ENCODE measurements around the gene KIAA0753. TPM values are rescaled to one million over a fixed set of nuclear protein-coding genes. Genes with fewer than 3 reads are reported as not detected.
"Not testable (repeated sequence)": the region's sequence is repeated elsewhere in the genome, so short reads cannot be mapped to it uniquely, and the experiment has no call there.

The KIAA0753 gene
- polyA plus RNA-seq, 4 donors: 28.7 to 39.7 (median 37.6) TPM

- DNase-seq (ENCODE audit: low read depth in 4 of 4, low spot score in 3 of 4): no peak
Observed at GRCh38 chr17:6573982-6574686, 66.4 kb downstream of the KIAA0753 start.

- DNase-seq (ENCODE audit: low read depth in 4 of 4, low spot score in 3 of 4): not testable (repeated sequence)
Observed at GRCh38 chr17:6573495-6573894, 67.0 kb downstream of the KIAA0753 start.

GRCh38 chr17:6572972-6573370 is 67.5 kb downstream of the KIAA0753 start:
- no peak for DNase-seq (ENCODE audit: low read depth in 4 of 4, low spot score in 3 of 4)

- DNase-seq (ENCODE audit: low read depth in 4 of 4, low spot score in 3 of 4): no peak
Observed at GRCh38 chr17:6571452-6571781, 69.1 kb downstream of the KIAA0753 start.

- DNase-seq (ENCODE audit: low read depth in 4 of 4, low spot score in 3 of 4): no peak
Observed at GRCh38 chr17:6570731-6571451, 69.6 kb downstream of the KIAA0753 start.

GRCh38 chr17:6569370-6570285 is 70.9 kb downstream of the KIAA0753 start:
- DNase-seq (ENCODE audit: low read depth in 4 of 4, low spot score in 3 of 4): no peak

- no peak for DNase-seq (ENCODE audit: low read depth in 4 of 4, low spot score in 3 of 4)
Observed at GRCh38 chr17:6568184-6568758, 72.2 kb downstream of the KIAA0753 start.

- DNase-seq (ENCODE audit: low read depth in 4 of 4, low spot score in 3 of 4): no peak
Observed at GRCh38 chr17:6567528-6568183, 72.9 kb downstream of the KIAA0753 start.

GRCh38 chr17:6561446-6561845 is 79.1 kb downstream of the KIAA0753 start:
- DNase-seq (ENCODE audit: low read depth in 4 of 4, low spot score in 3 of 4): no peak

- DNase-seq (ENCODE audit: low read depth in 4 of 4, low spot score in 3 of 4): no peak
Observed at GRCh38 chr17:6560496-6560895, 80.0 kb downstream of the KIAA0753 start.

- DNase-seq (ENCODE audit: low read depth in 4 of 4, low spot score in 3 of 4): no peak
Observed at GRCh38 chr17:6559753-6560215, 80.7 kb downstream of the KIAA0753 start.

GRCh38 chr17:6558932-6559752 is 81.4 kb downstream of the KIAA0753 start:
- peak in 3 of 4 donors; percentile 60 to 75 (median 65) for DNase-seq (ENCODE audit: low read depth in 4 of 4, low spot score in 3 of 4)

GRCh38 chr17:6558276-6558675 is 82.2 kb downstream of the KIAA0753 start:
- DNase-seq (ENCODE audit: low read depth in 4 of 4, low spot score in 3 of 4): no peak

GRCh38 chr17:6557040-6557438 is 83.5 kb downstream of the KIAA0753 start:
- no peak for DNase-seq (ENCODE audit: low read depth in 4 of 4, low spot score in 3 of 4)

GRCh38 chr17:6556121-6557039 is 84.1 kb downstream of the KIAA0753 start, which contains the start of gene PITPNM3:
Gene PITPNM3, minus strand, starts transcription at chr17:6556555. Its CDS starts 149 bp downstream, at chr17:6556406.
- no peak for DNase-seq (ENCODE audit: low read depth in 4 of 4, low spot score in 3 of 4)

GRCh38 chr17:6555331-6556120 is 85.0 kb downstream of the KIAA0753 start:
- no peak for DNase-seq (ENCODE audit: low read depth in 4 of 4, low spot score in 3 of 4)

- no peak for DNase-seq (ENCODE audit: low read depth in 4 of 4, low spot score in 3 of 4)
Observed at GRCh38 chr17:6554871-6555330, 85.6 kb downstream of the KIAA0753 start.

Data from left renal pelvis (tissue), 4 donors.